Measurements from ENCODE around the gene NTHL1. TPM values are rescaled to one million over a fixed set of nuclear protein-coding genes. Genes with fewer than 3 reads are reported as not detected.

NTHL1 gene
- total RNA-seq, 4 donors from 2014 or later = 7.8 to 26.0 (median 10.0) TPM

- DNase-seq = no peak
- 90% methylated on average over 2 to 14 of the region's 44 CpGs for WGBS, 2 donors
- Histone ChIP-seq H3K27ac (peak overlapping the region in 3 of 4 donors; percentile 2 to 21 (median 4)), H3K4me3 (no peak overlapping the region), H3K27me3 (no peaks in the 10 kb centered on the region), H3K4me1 (peaks cover 13 to 78% (median 21%) of the 10 kb centered on the region in 3 donors), H3K36me3 (peaks cover 25 to 100% (median 36%) of the 10 kb centered on the region in 3 donors), H3K9me3 (no peaks in the 10 kb centered on the region)
- no peak for TF ChIP-seq CTCF (IDR thresholded peaks at IDR 0.05)
- intact Hi-C loops (cut with DNase I) = no loop called here
Measured at GRCh38 chr16:2083876-2084780, 36.5 kb upstream of the NTHL1 start.

- Histone ChIP-seq H3K9me3 (no peaks in the 10 kb centered on the region), H3K36me3 (peaks cover 25 to 100% (median 42%) of the 10 kb centered on the region in 3 donors)
Measured at GRCh38 chr16:2083409-2083808, 35.8 kb upstream of the NTHL1 start.

GRCh38 chr16:2082983-2083364, 35.3 kb upstream of the NTHL1 start:
- intact Hi-C loops (cut with DNase I) = no loop called here
- peaks cover 25 to 100% (median 39%) of the 10 kb centered on the region in 3 donors for H3K36me3 ChIP-seq
- 44% methylated on average over 7 of the region's 16 CpGs; no CpG with 5 or more reads in 1 of the 2 donors for WGBS, 2 donors

More at GRCh38 chr16:2083409-2083808, 35.8 kb upstream of the NTHL1 start:
- intact Hi-C loops (cut with DNase I) = no loop called here
- peak overlapping the region in 3 of 4 donors; percentile 4 to 60 (median 21) for H3K27ac ChIP-seq
- H3K4me1 ChIP-seq = peaks cover 13 to 71% (median 21%) of the 10 kb centered on the region in 3 donors
- no peak overlapping the region for H3K4me3 ChIP-seq
- 80 to 100% methylated on average over 1 to 2 of the region's 19 CpGs for WGBS, 2 donors
- no peak for DNase-seq
- TF ChIP-seq POLR2A (IDR thresholded peaks at IDR 0.05) (no peak), CTCF (IDR thresholded peaks at IDR 0.05) (no peak)
- H3K27me3 ChIP-seq = no peaks in the 10 kb centered on the region

GRCh38 chr16:2082171-2082982, 34.7 kb upstream of the NTHL1 start:
- H3K36me3 ChIP-seq = peaks cover 25 to 100% (median 38%) of the 10 kb centered on the region in 3 donors
- intact Hi-C loops (cut with DNase I) = no loop called here
- H3K27ac ChIP-seq = peak overlapping the region in 3 of 4 donors; percentile 60 to 61 (median 60)
- H3K9me3 ChIP-seq = no peaks in the 10 kb centered on the region
- DNase-seq = no peak
- H3K4me3 ChIP-seq = no peak overlapping the region
- H3K4me1 ChIP-seq = peaks cover 13 to 61% (median 21%) of the 10 kb centered on the region in 3 donors
- WGBS, 2 donors = 40 to 49% methylated on average over 14 to 16 of the region's 32 CpGs
- TF ChIP-seq POLR2A (IDR thresholded peaks at IDR 0.05) = peak in 1 of 4 donors; percentile 13
- TF ChIP-seq CTCF (IDR thresholded peaks at IDR 0.05) = peak in 2 of 6 experiments; percentile 10 to 15
- no peaks in the 10 kb centered on the region for H3K27me3 ChIP-seq

More at GRCh38 chr16:2082983-2083364, 35.3 kb upstream of the NTHL1 start:
- H3K4me1 ChIP-seq = peaks cover 13 to 67% (median 21%) of the 10 kb centered on the region in 3 donors
- no peaks in the 10 kb centered on the region for H3K9me3 ChIP-seq
- DNase-seq = no peak
- TF ChIP-seq POLR2A (IDR thresholded peaks at IDR 0.05) (no peak), CTCF (IDR thresholded peaks at IDR 0.05) (no peak)
- H3K27me3 ChIP-seq = no peaks in the 10 kb centered on the region
- peak overlapping the region in 3 of 4 donors; percentile 60 to 61 (median 60) for H3K27ac ChIP-seq
- no peak overlapping the region for H3K4me3 ChIP-seq
